ENCODE data around the gene MBNL2.

The MBNL2 gene

GRCh38 chr13:97306106-97306505, 84.0 kb downstream of the MBNL2 start:
- DNase-seq = no peak

GRCh38 chr13:97306645-97307044, 84.5 kb downstream of the MBNL2 start:
- no peak for DNase-seq

DNA sequence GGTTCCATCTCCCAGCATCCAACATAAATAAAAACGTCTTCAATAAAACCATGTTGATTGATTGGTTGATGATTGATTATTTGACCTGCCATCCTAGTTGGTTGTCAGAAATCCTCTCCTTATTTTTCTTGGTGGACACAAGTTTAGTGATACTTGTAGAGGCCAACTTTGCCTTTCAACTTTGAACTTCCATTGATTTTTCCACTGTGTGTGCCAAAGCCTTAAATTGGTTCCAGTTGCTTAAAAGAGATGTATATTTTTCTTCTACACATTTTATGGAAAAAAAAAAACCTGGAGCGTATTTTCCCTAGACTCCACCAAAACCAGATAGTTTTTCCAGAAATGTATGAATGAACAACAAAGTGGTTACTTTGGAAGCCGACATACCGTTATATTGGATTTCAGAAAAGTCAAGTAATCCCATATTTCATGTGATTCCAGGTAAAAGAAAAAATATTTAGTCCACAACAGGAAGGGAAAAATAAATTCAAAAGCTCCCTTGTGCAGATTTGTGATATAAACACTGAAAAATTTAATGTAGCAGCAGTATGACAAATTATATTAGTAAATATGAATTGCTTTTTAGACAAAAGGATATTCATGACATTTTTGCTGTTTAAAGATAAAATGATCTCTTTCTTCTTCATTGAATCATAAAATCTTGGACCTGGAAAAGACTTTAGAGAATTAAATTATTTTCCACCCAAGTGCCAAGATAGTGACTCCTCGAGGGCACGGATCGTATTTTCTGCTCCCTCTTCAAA, 85.2 kb downstream of the MBNL2 start:
- no peak for DNase-seq

- DNase-seq = no peak
These were observed 85.9 kb downstream of the MBNL2 start for GRCh38 chr13:97307882-97308624.

GRCh38 chr13:97308735-97309429, 86.7 kb downstream of the MBNL2 start:
- no peak for DNase-seq

- DNase-seq = no peak
These were observed 88.8 kb downstream of the MBNL2 start for GRCh38 chr13:97310809-97311436.

DNA sequence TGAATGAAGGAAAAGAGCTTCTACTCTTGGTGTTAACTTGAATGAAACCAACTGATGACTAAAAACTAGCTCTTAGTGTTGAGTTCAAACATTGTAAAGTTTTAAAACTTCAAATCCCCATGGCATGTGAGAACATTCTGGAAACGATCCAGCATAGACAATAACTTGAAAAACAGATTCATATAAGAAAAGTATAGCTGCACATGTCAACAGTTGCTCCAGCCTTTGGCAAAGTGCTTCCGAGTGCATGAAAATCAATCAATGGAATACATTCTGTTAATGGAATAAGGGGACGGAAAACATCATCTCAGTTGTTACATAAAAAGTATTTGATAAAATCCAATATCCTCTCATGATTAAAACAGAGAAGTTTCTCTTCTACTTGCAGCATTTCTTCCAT, 89.8 kb downstream of the MBNL2 start:
- DNase-seq = no peak

DNA sequence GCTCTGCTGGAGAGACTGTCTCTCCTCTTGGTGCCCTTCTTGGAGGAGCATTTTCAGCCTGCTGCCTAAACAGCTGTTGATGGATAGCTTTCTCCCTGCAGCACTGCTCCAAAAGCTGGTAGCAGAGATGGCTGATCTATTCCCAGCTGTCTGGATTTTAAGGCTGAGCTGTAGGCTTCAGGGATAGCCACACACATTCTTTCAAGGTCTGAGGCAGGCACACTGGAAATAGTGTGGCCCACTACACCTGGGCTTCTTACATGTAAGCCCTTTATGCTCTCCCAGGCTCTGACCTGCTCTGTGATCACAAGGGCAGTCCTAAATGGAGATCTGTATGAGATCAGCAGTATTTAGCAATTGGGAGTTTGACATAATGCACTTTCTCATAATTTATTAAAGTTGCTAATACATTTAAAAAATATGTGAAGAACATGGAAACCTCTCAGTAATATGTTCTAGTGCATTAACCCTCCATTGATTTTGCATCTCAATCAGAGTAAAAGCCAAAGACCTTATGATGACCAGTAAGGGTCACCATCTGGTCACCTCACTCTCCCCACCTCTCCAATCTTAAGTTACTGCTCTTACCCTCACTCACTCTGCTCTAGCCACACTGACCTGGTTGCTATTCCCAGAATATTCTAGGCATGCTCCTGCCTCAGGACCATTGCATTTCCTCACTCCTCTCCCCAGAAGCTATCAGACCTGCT, 91.6 kb downstream of the MBNL2 start:
- DNase-seq = no peak

GRCh38 chr13:97316390-97316789, 94.3 kb downstream of the MBNL2 start:
- no peak for DNase-seq

GRCh38 chr13:97317933-97318332, 95.8 kb downstream of the MBNL2 start:
- DNase-seq = no peak

GRCh38 chr13:97318532-97318931, 96.4 kb downstream of the MBNL2 start:
- no peak for DNase-seq

- DNase-seq = no peak
These were observed 97.1 kb downstream of the MBNL2 start for GRCh38 chr13:97319113-97319720.

GRCh38 chr13:97321101-97321500, 99.0 kb downstream of the MBNL2 start:
- DNase-seq = no peak

DNA sequence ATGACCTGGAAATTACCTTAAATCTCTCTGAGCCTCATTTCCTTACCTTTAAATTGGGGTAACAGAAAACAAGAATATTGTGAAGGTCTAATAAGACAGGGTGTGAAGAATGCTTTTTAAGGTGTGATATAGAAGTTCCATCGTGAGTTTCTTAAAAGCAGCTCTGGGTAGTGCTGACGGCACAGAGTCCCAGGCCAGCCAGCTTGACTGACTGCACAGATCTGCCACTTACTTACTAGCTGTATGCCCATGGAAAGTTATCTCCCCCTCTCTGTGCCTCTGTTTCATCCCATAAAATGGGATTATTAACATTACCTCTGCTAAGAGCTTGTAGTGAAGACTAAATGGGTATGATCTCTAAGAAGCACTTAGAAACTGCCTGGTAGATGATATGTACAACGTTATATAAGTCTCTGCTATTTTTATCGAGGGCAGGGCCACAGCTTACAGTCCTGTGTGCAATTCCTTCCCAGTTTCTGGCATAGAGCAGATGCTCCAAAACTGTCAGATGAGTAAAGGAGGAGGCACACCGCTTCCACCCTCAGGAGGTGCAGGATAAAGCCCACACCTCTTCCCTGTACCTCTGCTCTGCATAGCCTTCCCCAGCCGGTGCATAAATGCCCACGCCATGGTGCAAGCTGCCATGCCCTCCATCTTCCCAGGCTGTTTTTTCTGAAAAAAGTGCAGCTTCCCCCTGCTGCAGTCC, 99.6 kb downstream of the MBNL2 start:
- no peak for DNase-seq

GRCh38 chr13:97322740-97323342, 100.7 kb downstream of the MBNL2 start:
- no peak for DNase-seq

DNA sequence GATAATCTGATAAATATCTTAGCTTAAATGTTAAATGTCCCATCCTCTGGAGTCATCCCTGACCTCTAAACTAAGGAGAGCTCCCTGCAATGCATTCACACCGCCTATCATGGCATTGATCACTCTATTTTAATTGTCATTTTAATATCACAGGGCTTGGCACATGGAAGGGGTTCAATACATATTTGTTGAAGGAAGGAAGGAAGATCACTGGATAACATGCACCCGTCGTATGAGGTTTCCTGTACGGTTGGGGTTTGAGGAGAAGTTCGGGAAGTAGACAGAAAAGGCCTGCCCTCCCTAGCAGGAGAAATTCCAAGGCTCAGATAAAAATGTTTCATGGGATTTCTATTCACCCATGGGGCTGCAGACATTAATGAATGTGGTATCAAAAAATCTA, 102.0 kb downstream of the MBNL2 start:
- no peak for DNase-seq

DNA sequence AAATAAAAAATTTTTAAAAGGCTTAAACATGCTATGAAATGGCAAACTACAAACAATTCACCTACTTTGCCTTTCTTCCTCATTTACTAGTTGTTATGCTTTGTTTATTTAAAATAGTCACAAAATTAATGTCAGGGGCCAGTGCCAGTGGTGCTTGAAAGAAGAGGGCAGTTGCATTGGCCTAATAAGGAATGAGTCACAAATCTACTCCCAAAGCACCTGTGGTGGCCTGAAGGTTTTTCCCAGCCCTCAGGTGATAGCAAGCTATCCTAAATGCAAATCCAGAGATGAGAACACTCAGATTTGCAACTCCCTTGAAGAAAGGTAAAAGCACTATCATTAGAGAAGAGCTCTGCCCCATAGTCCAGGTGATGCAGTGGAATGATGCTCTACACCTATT, 103.6 kb downstream of the MBNL2 start:
- no peak for DNase-seq

GRCh38 chr13:97327086-97327485, 105.0 kb downstream of the MBNL2 start:
- DNase-seq = no peak

- DNase-seq = no peak
These were observed 105.5 kb downstream of the MBNL2 start for GRCh38 chr13:97327506-97328221.

DNA sequence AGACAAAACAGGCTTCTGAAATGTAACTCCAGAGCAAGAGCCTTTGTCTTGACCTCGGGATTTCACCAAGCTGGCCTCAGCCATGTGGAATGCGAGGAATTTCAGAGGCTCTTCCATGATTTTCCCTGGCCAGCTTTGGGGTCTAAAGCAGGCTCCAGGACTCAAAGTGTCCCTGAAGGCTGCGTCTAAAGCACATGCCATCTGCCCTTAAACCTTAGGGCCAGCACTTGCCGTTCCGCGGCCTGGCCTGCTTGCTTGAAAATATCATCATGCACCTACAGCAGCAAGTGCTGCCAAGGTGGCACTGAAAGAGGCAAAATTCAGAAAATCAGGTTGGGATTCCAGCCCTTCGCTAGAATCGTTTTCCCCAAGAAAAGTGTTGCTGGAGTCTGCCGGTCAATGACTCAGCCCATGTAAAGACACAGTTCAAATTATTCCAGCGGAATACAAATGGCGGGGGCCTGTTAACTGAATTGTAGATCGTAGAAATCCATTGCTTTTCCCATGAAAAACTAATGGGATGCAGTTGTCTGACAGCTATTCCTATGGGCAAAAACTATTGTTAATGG, 106.2 kb downstream of the MBNL2 start:
- DNase-seq = no peak

Data from activated CD4-positive, alpha-beta T cell treated with anti-CD3 and anti-CD28 coated beads, Interleukin-2, Interleukin-6, amounts not matched to agents 100 ng/mL and 50 ng/mL, durations not matched to agents 16 hours and 8 hours (primary cell).